Measurements from ENCODE around the gene UCK1. TPM values are rescaled to one million over a fixed set of nuclear protein-coding genes. Genes with fewer than 3 reads are reported as not detected.

Gene UCK1
- total and polyA plus RNA-seq, 2 of the 4 experiments (the other 2 are of a cell fraction), result 17.9 to 21.4 TPM

- no peak overlapping the region for H4K5ac ChIP-seq (ENCODE audit: low read depth, low read length)
- H2AK5ac ChIP-seq (ENCODE audit: low read depth, low read length), result no peak overlapping the region
- H4K8ac ChIP-seq (ENCODE audit: low read depth in 2 of 2, low read length in 2 of 2), result no peak overlapping the region
- H3K14ac ChIP-seq (replicated peaks; ENCODE audit: low read depth, low read length), result no peak overlapping the region
- peak; percentile 18 for DNase-seq
- peak overlapping the region; percentile 73 for H2AK9ac ChIP-seq (replicated peaks; ENCODE audit: low read depth, low read length, poor library complexity)
- no peaks in the 10 kb centered on the region for H3K27me3 ChIP-seq (ENCODE audit: control insufficient read depth, insufficient read depth, low read length)
- no peak overlapping the region for H2AFZ ChIP-seq (replicated peaks; ENCODE audit: low read length, poor library complexity)
- no peak overlapping the region for H3K4ac ChIP-seq (ENCODE audit: low read depth, low read length)
- no peak overlapping the region for H3K9ac ChIP-seq (ENCODE audit: low read depth, low read length)
- no peak overlapping the region for H3K23ac ChIP-seq (ENCODE audit: low read depth, low read length)
- dilution Hi-C loops (cut with HindIII; ENCODE audit: low sequenced_read_pairs, unreplicated experiment), result no loop called here
- H3K9me1 ChIP-seq (ENCODE audit: insufficient read depth, low read length), result no peaks in the 10 kb centered on the region
- POLR2A ChIA-PET (ENCODE audit: unreplicated experiment), result no interaction called here
- H4K20me1 ChIP-seq (ENCODE audit: insufficient read depth, low read length), result peaks cover 9% of the 10 kb centered on the region; the same call in 1 of the 2 replicates
- CTCF ChIA-PET, result no interaction called here
- no peaks in the 10 kb centered on the region for H3K9me3 ChIP-seq (ENCODE audit: control insufficient read depth, insufficient read depth, low read length)
- H3K4me1 ChIP-seq (ENCODE audit: control insufficient read depth, insufficient read depth, low read length), result no peaks in the 10 kb centered on the region
- no peak for TF ChIP-seq MXI1 (IDR thresholded peaks at IDR 0.05; ENCODE audit: borderline replicate concordance, low read depth, low read length)
- intact Hi-C loops (cut with micrococcal nuclease), result no loop called here
- H3K36me3 ChIP-seq (ENCODE audit: control insufficient read depth, insufficient read depth, low read length), result peaks cover 74% of the 10 kb centered on the region
- H3K4me2 ChIP-seq (ENCODE audit: low read depth, low read length), result no peak overlapping the region
- 88% methylated on average over 11 of the region's 23 CpGs; no CpG with 5 or more reads in 1 of the 2 experiments for WGBS, 2 experiments (ENCODE audit: extremely low coverage in 2 of 2, insufficient read length in 1 of 2)
- peak; percentile 51 for ATAC-seq (ENCODE audit: low read depth)
- in situ Hi-C loops (cut with MboI; ENCODE audit: low sequenced_read_pairs), result no loop called here
- no peak overlapping the region for H3K27ac ChIP-seq (ENCODE audit: insufficient read depth, low read length)
- H2BK120ac ChIP-seq (ENCODE audit: low read depth, low read length), result no peak overlapping the region
- H3K4me3 ChIP-seq (ENCODE audit: insufficient read depth, low read depth, low read length), result no peak overlapping the region
- no peak overlapping the region for H2BK15ac ChIP-seq (ENCODE audit: low read depth, low read length)
- no peak overlapping the region for H4K91ac ChIP-seq (ENCODE audit: insufficient read depth, low read depth, low read length)
- H3K79me1 ChIP-seq (ENCODE audit: low read depth in 1 of 2, low read length in 2 of 2), result peaks cover 4 to 12% of the 10 kb centered on the region in 2 experiments; a peak in 3 of 4 replicates
- no TSS peak for BruUV-seq (replicated peaks)
- H2BK5ac ChIP-seq (ENCODE audit: low read depth, low read length, poor library complexity, severe bottlenecking), result no peak overlapping the region
- H2BK20ac ChIP-seq (ENCODE audit: low read depth, low read length), result no peak overlapping the region
- no peak overlapping the region for H3K56ac ChIP-seq (ENCODE audit: extremely low read depth, insufficient read depth, low read length)
- H3K18ac ChIP-seq (ENCODE audit: low read depth, low read length), result no peak overlapping the region
Measured at GRCh38 chr9:131524665-131525315, 6.3 kb downstream of the UCK1 start.
